ENCODE results near the gene CLP1. TPM values are rescaled to one million over a fixed set of nuclear protein-coding genes. Genes with fewer than 3 reads are reported as not detected.

CLP1 gene
- total RNA-seq, 1 experiment from 2014 or later = 35.5 TPM

DNA sequence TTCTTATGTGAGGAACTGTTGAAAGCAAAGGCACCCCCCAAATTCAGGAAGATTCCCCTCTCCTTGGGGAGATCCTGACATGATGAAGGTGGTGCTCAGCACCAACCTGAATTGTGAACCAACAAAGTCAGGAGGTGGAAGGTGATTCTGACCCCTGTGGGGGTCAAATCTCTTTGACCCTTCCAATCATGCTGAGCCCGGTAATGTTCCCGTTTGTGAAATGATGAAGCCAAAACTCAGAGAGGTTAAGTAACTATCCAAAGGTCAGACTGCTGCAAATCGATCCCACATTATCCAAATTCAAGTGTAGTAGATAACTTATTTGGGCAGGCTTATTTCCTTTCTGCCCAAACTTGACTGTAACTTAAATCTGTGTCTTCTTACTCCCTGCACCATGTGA is 41.0 kb upstream of the CLP1 start:
- H3K14ac ChIP-seq (ENCODE audit: insufficient read depth, low read length) = no peak overlapping the region
- H2BK15ac ChIP-seq (ENCODE audit: low read depth, low read length) = no peak overlapping the region
- no peaks in the 10 kb centered on the region for H3K9me3 ChIP-seq (ENCODE audit: control insufficient read depth, low read depth, low read length)
- H2BK12ac ChIP-seq (ENCODE audit: insufficient read length, low read depth, low read length) = no peak overlapping the region
- no peak overlapping the region for H3K23ac ChIP-seq (ENCODE audit: insufficient read length, low read depth, low read length)
- H3K4ac ChIP-seq (ENCODE audit: low read depth, low read length) = no peak overlapping the region
- H3K23me2 ChIP-seq (ENCODE audit: insufficient read length, low read depth, low read length, poor library complexity, severe bottlenecking) = no peaks in the 10 kb centered on the region
- no peak overlapping the region for H2AFZ ChIP-seq (ENCODE audit: low read length)
- H3K9ac ChIP-seq (ENCODE audit: extremely low read depth, insufficient read length, low read length) = no peak overlapping the region
- no peak overlapping the region for H4K8ac ChIP-seq (replicated peaks; ENCODE audit: insufficient read length, low read depth, low read length)
- Mint-ChIP-seq H3K9me3 (peaks cover 11 to 18% of the 10 kb centered on the region in 2 experiments), H3K27me3 (ENCODE audit: low read depth) (no peaks in the 10 kb centered on the region), H3K4me1 (peaks cover 2 to 6% of the 10 kb centered on the region in 2 experiments; a peak in 2 of 4 replicates), H3K4me3 (no peak overlapping the region), H3K27ac (no peak overlapping the region; a peak in 1 of 7 replicates), H3K36me3 (ENCODE audit: insufficient read depth in 1 of 3, low read depth in 3 of 3) (peaks cover 18 to 30% (median 20%) of the 10 kb centered on the region in 3 experiments; a peak in 6 of 7 replicates)
- H2BK20ac ChIP-seq (ENCODE audit: low read depth, low read length, poor library complexity, severe bottlenecking) = no peak overlapping the region
- WGBS (ENCODE audit: extremely low coverage, insufficient read length, low lambda C conversion rate) = no CpG with 5 or more reads among the region's 3 CpGs
- no peak overlapping the region for H3K56ac ChIP-seq (ENCODE audit: insufficient read length, low read depth, low read length)
- H3K4me1 ChIP-seq (ENCODE audit: insufficient read depth, low read length) = 0 out of 2 replicates have a peak, but pooled peaks cover 3% of the 10 kb centered on the region
- no peak overlapping the region for H3K18ac ChIP-seq (ENCODE audit: insufficient read length, low read depth, low read length)
- DNase-seq = no peak
- H3K27ac ChIP-seq (ENCODE audit: insufficient read length, low read depth, low read length) = no peak overlapping the region
- H3K79me1 ChIP-seq (ENCODE audit: insufficient read depth, low read depth, low read length, poor library complexity, severe bottlenecking) = no peaks in the 10 kb centered on the region
- H3K27me3 ChIP-seq (ENCODE audit: insufficient read depth, low read length) = no peaks in the 10 kb centered on the region
- no peak overlapping the region for H3K4me2 ChIP-seq (ENCODE audit: insufficient read depth, insufficient read length, low read length)
- no peak overlapping the region for H2AK5ac ChIP-seq (ENCODE audit: insufficient read length, low read length)
- H4K5ac ChIP-seq (ENCODE audit: insufficient read length, low read depth, low read length) = no peak overlapping the region
- H3K79me2 ChIP-seq (ENCODE audit: insufficient read depth, low read length) = no peaks in the 10 kb centered on the region
- no peaks in the 10 kb centered on the region for H4K20me1 ChIP-seq (ENCODE audit: control insufficient read depth, insufficient read depth, insufficient read length)
- TF ChIP-seq, protein P1, sequence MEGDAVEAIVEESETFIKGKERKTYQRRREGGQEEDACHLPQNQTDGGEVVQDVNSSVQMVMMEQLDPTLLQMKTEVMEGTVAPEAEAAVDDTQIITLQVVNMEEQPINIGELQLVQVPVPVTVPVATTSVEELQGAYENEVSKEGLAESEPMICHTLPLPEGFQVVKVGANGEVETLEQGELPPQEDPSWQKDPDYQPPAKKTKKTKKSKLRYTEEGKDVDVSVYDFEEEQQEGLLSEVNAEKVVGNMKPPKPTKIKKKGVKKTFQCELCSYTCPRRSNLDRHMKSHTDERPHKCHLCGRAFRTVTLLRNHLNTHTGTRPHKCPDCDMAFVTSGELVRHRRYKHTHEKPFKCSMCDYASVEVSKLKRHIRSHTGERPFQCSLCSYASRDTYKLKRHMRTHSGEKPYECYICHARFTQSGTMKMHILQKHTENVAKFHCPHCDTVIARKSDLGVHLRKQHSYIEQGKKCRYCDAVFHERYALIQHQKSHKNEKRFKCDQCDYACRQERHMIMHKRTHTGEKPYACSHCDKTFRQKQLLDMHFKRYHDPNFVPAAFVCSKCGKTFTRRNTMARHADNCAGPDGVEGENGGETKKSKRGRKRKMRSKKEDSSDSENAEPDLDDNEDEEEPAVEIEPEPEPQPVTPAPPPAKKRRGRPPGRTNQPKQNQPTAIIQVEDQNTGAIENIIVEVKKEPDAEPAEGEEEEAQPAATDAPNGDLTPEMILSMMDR (conservative IDR thresholded peaks at IDR 0.05) = no peak
- H4K91ac ChIP-seq (ENCODE audit: insufficient read length, low read depth, low read length) = no peak overlapping the region
- H2BK120ac ChIP-seq (ENCODE audit: low read depth, low read length, poor library complexity, severe bottlenecking) = no peak overlapping the region
- no peak overlapping the region for H2BK5ac ChIP-seq (ENCODE audit: insufficient read length, low read length)
- H3T11ph ChIP-seq (ENCODE audit: low read length) = no peak overlapping the region
